Measurements from ENCODE around the gene ADIPOR1.

The ADIPOR1 gene

GRCh38 chr1:202935844-202936243 lies 22.3 kb downstream of the ADIPOR1 start:
- Histone ChIP-seq H3K36me3 (replicated peaks; ENCODE audit: low read depth, low read length) (peaks cover 8% of the 10 kb centered on the region), H3K27me3 (ENCODE audit: low read depth, low read length) (no peaks in the 10 kb centered on the region), H4K20me1 (ENCODE audit: insufficient read depth, low read length) (no peaks in the 10 kb centered on the region), H3K9me3 (ENCODE audit: insufficient read depth, low read length) (no peaks in the 10 kb centered on the region), H3K4me1 (ENCODE audit: low read length) (no peaks in the 10 kb centered on the region), H3K9ac (ENCODE audit: low read length) (no peak overlapping the region), H3K4me3 (ENCODE audit: low read length) (no peak overlapping the region), H3K79me2 (ENCODE audit: low read length) (no peaks in the 10 kb centered on the region), H3K4me2 (ENCODE audit: low read length) (no peak overlapping the region), H3K27ac (ENCODE audit: low read length) (no peak overlapping the region), H2AFZ (ENCODE audit: low read depth, low read length) (no peak overlapping the region)
- no peak for TF ChIP-seq CTCF (IDR thresholded peaks at IDR 0.05; ENCODE audit: low read depth, low read length)
- no peak for TF ChIP-seq EZH2phosphoT487 (IDR thresholded peaks at IDR 0.05; ENCODE audit: low read depth)

- Histone ChIP-seq H3K36me3 (replicated peaks; ENCODE audit: low read depth, low read length) (peaks cover 8% of the 10 kb centered on the region), H3K79me2 (ENCODE audit: low read length) (no peaks in the 10 kb centered on the region), H3K9me3 (ENCODE audit: insufficient read depth, low read length) (no peaks in the 10 kb centered on the region), H2AFZ (ENCODE audit: low read depth, low read length) (no peak overlapping the region), H3K27ac (ENCODE audit: low read length) (no peak overlapping the region), H3K4me3 (ENCODE audit: low read length) (no peak overlapping the region), H3K4me2 (ENCODE audit: low read length) (no peak overlapping the region), H3K27me3 (ENCODE audit: low read depth, low read length) (no peaks in the 10 kb centered on the region), H3K9ac (ENCODE audit: low read length) (no peak overlapping the region), H4K20me1 (ENCODE audit: insufficient read depth, low read length) (no peaks in the 10 kb centered on the region), H3K4me1 (ENCODE audit: low read length) (no peaks in the 10 kb centered on the region)
- TF ChIP-seq CTCF (IDR thresholded peaks at IDR 0.05; ENCODE audit: low read depth, low read length) = no peak
- no peak for TF ChIP-seq EZH2phosphoT487 (IDR thresholded peaks at IDR 0.05; ENCODE audit: low read depth)
Measured at GRCh38 chr1:202934755-202935154, 23.4 kb downstream of the ADIPOR1 start.

GRCh38 chr1:202932476-202932875 lies 25.6 kb downstream of the ADIPOR1 start:
- Histone ChIP-seq H3K4me1 (ENCODE audit: low read length) (no peaks in the 10 kb centered on the region), H3K9me3 (ENCODE audit: insufficient read depth, low read length) (no peaks in the 10 kb centered on the region), H3K9ac (ENCODE audit: low read length) (no peak overlapping the region), H2AFZ (ENCODE audit: low read depth, low read length) (no peak overlapping the region), H3K36me3 (replicated peaks; ENCODE audit: low read depth, low read length) (no peaks in the 10 kb centered on the region), H3K4me3 (ENCODE audit: low read length) (no peak overlapping the region), H4K20me1 (ENCODE audit: insufficient read depth, low read length) (no peaks in the 10 kb centered on the region), H3K4me2 (ENCODE audit: low read length) (no peak overlapping the region), H3K27ac (ENCODE audit: low read length) (no peak overlapping the region), H3K79me2 (ENCODE audit: low read length) (no peaks in the 10 kb centered on the region), H3K27me3 (ENCODE audit: low read depth, low read length) (no peaks in the 10 kb centered on the region)
- TF ChIP-seq EZH2phosphoT487 (IDR thresholded peaks at IDR 0.05; ENCODE audit: low read depth) = no peak
- no peak for TF ChIP-seq CTCF (IDR thresholded peaks at IDR 0.05; ENCODE audit: low read depth, low read length)

DNA sequence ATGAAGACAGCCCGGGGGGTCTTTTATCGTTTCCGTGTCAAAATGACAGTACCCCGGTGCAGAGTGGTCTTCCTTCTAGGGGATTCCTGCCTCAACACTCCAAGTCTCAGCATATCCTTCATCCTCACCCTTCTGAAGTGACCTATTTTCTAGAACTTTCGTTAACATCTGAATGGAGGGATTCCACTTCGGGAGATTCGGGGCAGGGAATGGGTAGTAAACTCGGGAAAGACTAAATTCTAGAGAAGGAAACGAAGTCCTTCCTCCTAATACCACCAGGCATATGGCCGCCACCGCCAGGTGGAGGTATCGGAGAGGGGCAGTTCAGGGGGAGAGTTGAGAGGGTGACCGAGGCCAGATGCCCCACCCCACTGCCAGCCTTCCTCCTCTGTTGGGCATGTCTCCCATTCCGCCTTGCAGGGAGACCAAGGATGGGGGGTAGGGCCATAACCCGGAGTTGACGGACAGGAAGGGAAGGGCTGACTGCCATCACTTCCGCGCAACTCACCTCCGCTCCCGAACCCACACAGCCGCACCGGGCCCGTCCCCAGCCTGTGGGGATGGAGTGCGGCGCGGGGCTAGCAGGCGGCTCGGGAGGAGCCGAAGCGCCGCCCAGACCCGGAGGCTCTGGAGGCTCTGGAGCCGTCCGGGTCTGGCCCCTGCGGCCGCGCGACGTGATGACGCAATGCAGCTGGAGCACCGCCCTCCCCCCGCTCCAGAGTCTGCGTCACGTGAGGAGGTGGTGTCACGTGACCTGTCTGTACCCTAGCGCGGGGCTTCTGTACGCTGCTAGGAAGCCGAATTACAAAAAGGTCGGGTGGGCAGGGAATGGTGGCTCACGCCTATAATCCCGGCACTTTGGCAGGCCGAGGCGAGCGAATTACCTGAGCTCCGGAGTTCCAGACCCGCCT lies 31.3 kb downstream of the ADIPOR1 start, which contains the start of gene KLHL12:
KLHL12 (minus strand) TSS at position 654 of the 911 bp plus-strand sequence. CDS start 2,072 bp downstream, outside the sequence.
- peak within 1 kb of the TSS; percentile 93 for H3K4me3 ChIP-seq (ENCODE audit: low read length)
- no peak for TF ChIP-seq EZH2phosphoT487 (IDR thresholded peaks at IDR 0.05; ENCODE audit: low read depth)
- TF ChIP-seq CTCF (IDR thresholded peaks at IDR 0.05; ENCODE audit: low read depth, low read length) = peak; percentile 73
- no peaks in the 10 kb centered on the region for H4K20me1 ChIP-seq (ENCODE audit: insufficient read depth, low read length)
- H3K4me1 ChIP-seq (ENCODE audit: low read length) = peaks cover 8% of the 10 kb centered on the region
- peaks cover 16% of the 10 kb centered on the region for H3K36me3 ChIP-seq (replicated peaks; ENCODE audit: low read depth, low read length)
- no peaks in the 10 kb centered on the region for H3K27me3 ChIP-seq (ENCODE audit: low read depth, low read length)
- peaks cover 11% of the 10 kb centered on the region for H3K79me2 ChIP-seq (ENCODE audit: low read length)
- H3K9me3 ChIP-seq (ENCODE audit: insufficient read depth, low read length) = no peaks in the 10 kb centered on the region
- H2AFZ ChIP-seq (ENCODE audit: low read depth, low read length) = peak within 1 kb of the TSS; percentile 75
- H3K27ac ChIP-seq (ENCODE audit: low read length) = peak within 1 kb of the TSS; percentile 64
- H3K4me2 ChIP-seq (ENCODE audit: low read length) = peak within 1 kb of the TSS; percentile 99
- H3K9ac ChIP-seq (ENCODE audit: low read length) = peak within 1 kb of the TSS; percentile 91
